Esophagus squamous epithelium (tissue), 4 donors: Measurements from ENCODE around the gene FRMD6.

Source experiments
- CTCF ChIP-seq, 6 experiments: fragments of 450-650 bp in 4 of 6; fragments of 200-600 bp in 2 of 6; sonication (generic) in 2 of 6; IDR thresholded peaks; one replicate each; pipeline ENCODE4 v1.5.1; 2016 to 2019; ENCODE audit warnings: antibody characterized with exemption in 6 of 6, mild to moderate bottlenecking in 4 of 6, moderate library complexity in 4 of 6
- POLR2A ChIP-seq, 4 donors: fragments of 450-650 bp; IDR thresholded peaks; one replicate each; pipeline ENCODE4 v1.6.1; 2017; ENCODE audit warnings: antibody characterized with exemption in 4 of 4, mild to moderate bottlenecking in 4 of 4, moderate library complexity in 3 of 4

GRCh38 chr14:51774209-51774608, 122.5 kb downstream of the FRMD6 start:
- TF ChIP-seq CTCF (IDR thresholded peaks at IDR 0.05) (no peak), POLR2A (IDR thresholded peaks at IDR 0.05) (no peak)
